GM18505 (cell line): ENCODE data around the gene RNF208.
A peak's percentile ranks its signal among the peaks of the same experiment; 100 is the strongest.
"Not testable (repeated sequence)": the region's sequence is repeated elsewhere in the genome, so short reads cannot be mapped to it uniquely, and the experiment has no call there.

Source experiments
- ATAC-seq: cut with Tn5 transposase; IDR thresholded peaks from one replicate; pipeline ENCODE4 v1.9.1; 2021; ENCODE audit not compliant: unreplicated experiment
- POLR2A ChIP-seq: IDR thresholded peaks from 4 replicates; pipeline ENCODE4 v1.6.1; 2011; ENCODE audit warnings: borderline replicate concordance; ENCODE audit not compliant: insufficient read depth, insufficient read length; ENCODE audit errors: extremely low read depth

Gene RNF208

DNA sequence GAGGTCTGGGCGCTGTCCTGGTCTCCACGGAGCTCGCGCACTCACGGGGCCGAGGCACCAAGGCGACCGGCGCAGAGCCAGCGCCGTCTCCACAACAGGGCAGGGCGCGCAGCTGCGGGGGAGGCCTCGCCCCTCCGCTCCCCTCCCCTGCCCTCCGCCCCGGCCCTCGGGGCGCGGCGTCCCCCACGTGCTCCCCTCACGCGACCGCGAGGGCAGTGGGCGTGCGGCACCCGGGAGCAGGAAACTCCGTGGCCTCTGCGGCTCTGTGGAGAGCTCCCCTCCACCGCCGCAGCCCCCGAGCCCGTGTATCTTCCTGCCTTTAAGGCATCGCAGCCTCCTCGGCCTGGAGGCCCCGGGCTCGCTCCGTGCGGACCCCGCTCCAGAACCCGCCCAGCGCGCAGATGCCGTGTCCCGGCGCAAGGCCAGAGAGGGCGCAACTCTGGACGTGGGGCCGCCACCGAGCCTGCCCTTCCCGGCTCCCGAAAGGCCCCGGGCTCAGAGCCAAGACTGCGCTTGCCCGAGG lies 18.3 kb upstream of the RNF208 start:
- no peak for TF ChIP-seq POLR2A
- ATAC-seq, result peak; percentile 27

DNA sequence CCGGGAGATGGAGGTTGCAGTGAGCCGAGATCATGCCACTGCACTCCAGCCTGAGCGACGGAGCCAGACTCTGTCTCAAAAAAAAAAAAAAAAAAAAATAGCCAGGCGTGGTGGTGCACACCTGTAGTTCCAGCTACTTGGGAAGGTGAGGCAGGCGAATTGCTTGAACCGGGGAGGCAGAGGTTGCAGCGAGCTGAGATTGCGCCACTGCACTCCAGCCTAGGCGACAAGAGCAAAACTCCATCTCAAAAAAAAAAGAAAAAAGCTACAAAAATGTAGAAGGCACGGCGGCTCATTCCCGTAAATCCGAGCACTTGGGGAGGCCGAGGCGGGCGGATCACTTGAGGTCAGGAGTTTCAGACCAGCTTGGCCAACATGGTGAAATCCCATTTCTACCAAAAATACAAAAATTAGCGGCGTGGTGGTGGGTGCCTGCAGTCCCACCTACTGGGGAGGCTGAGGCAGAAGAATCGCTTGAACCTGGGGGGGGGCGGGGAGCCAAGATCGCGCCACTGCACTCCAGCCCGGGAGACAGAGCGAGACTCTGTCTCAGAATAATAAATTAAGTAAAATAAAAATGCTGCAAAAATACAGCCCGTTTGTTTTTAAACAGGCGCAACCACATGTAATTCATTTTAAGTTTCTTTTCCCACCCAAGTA lies 17.6 kb upstream of the RNF208 start:
- ATAC-seq, result not testable (repeated sequence)

DNA sequence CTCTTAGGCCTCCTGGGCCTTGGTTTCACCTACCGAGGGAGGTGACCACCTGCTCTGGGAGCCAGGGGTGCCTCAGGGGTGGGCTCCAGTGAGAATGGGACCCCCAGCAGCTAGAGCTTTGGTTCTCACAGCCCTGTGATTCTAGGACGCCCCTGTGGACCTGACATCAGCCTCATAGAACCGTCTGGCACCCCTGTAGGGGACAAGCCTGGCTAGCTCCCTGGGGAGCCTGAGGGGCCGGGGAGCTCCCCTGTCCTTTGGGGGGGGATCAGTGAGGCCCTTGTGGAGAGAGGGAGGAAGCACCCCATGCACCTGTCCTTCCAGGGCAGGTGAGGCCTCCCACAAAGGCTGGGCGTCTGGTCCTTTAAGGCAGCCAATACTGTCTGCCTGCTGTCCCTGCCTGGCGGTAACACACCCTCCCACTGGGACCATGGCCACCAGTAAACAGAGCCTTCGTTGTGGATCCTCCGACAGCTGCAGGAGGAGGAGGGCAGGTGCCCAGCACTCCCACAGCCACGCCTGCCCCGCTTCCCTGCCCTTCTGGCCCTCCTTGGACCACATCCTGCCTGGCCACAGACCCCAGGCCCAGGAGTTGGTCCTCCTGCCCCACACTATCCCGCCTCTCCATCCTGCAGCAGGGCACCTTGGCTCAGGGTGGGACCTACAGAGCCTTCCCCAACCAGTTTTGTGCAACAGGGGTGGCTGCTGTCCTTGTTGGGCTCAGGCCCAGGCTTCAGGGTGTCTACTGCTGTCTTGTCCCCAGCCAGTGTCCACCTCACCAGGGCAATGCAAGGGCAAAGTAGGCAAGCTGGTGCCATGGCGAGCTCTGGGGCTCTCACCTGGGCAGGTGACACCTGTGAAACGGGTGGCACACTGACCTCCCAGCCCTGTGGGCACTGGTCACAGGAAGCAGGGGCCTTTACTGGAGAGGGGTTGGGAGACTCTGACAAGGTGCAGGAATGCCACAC lies 16.0 kb upstream of the RNF208 start:
- ATAC-seq, result no peak
- TF ChIP-seq POLR2A, result no peak

DNA sequence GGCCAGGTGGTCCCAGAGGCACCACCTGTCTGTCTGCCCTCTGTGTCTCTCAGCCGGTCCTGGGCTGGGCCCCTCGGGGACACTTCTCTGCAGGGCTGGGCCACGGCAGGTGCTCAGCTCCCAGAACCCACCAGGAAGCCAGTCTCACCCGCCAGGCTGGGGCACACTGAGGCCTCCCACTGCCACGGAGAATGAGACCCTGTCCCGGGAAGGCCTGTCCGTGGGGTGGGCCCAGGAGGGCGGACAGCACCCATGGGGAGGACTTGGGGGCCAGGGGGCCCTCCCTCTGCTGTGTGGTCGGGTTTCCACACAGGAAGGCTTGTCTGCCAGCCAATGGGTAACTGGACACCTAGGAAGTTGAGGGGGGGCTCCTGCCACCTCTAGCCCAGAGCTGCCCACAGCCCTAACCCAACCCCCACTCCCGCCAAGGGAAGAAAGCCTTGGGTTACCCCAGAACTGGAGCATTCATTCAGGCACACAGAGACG lies 14.9 kb upstream of the RNF208 start:
- TF ChIP-seq POLR2A, result no peak
- ATAC-seq, result no peak

DNA sequence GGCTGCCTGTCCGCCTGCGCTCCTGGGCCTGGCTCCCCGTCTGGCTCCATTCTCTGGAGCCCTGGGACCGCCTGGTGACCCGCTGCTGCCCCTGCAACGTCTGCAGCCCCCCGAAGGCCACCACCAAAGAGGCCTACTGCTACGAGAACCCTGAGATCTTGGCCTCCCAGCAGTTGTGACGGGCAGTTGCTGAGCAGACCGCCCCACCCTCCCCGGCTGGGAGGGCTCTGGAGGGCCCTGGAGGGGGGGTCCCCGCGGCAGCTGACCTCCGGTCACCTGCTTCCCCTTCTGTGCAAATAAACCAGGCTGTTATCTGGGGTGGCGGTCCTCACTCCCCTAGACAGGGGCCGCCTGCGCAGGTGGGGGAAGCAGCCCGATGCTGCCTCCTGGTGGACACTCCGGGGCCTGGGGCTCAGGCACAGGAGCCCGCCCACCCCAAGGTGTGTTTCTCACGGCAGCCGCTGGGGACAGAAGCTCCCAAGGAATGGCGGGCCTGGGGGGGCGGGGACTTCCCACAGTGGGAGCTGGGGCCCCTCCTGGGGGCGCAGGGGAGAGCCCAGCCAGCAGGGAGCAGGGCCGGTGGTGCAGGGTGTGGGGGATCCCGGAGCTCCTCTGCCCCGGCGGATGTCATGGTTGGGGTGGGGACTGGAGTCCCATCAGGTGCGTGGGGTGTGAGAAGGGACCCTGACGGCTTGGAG lies 14.3 kb upstream of the RNF208 start:
- no peak for ATAC-seq
- TF ChIP-seq POLR2A, result peak; percentile 32

DNA sequence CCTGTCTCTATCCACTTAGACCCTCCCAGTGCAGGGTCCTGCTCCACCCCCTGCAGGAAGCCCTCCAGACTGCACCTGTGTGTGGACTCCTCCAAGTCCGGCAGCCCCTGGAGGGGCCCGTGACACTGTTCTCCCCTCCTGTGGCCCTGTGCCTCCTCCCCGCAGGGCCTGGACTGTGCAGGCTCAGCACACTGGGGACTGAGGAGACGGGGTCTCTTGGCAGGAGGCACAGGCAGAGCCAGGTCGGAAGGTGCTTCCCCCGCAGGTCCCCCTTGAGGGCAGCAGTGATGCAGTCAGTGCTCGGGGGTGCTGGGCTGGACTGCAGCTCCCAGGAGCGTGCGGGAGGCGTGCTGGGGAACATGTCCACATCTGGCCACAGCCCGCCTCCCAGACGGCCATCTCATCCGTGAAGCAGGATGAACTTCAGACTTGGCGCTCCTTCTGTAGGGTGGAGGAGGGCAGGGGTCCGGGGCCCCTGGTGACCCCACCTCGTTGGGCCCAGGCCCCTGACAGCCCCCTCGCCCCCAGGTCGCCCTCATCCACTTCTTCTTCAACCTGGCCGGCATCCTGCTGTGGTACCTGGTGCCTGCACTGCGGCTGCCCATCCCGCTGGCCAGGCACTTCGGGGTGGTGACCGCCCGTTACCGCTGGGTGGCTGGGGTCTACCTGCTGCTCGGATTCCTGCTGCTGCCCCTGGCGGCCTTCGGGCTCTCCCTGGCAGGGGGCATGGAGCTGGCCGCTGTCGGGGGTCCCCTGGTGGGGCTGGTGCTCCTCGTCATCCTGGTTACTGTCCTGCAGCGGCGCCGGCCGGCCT lies 13.6 kb upstream of the RNF208 start:
- TF ChIP-seq POLR2A, result no peak
- no peak for ATAC-seq

DNA sequence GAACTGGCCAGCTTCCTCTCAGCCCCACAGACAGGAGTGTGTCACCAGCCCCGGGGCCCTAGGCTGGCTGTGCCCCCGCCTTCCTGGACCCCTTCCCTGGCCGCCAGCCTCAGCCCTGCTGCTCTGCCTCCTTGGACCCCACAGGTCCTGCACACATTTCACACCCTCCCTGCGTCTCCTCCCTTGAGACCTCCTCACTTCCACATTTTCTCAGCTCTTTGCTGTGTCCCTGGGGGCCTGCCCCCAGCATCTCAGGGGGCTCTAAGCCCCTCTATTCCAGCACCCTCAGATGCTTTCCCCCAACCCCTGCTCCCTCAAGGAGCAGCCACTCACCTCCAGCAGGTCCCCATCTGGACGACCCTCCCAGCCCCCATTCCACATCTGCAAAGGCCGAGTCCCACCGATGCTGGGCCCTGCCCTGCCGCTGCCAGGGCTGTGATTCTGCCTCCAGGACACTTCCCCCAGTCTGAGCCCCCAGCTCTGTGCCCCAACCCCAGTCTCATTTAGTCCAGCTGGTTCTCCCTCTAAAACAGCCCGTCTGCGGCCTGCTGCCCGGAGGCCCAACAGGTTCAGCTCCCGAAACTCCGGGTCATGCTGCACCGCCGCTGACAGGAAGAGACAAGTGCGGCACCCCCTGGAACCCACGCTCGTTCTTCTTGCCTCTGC lies 12.9 kb upstream of the RNF208 start:
- no peak for TF ChIP-seq POLR2A
- no peak for ATAC-seq

DNA sequence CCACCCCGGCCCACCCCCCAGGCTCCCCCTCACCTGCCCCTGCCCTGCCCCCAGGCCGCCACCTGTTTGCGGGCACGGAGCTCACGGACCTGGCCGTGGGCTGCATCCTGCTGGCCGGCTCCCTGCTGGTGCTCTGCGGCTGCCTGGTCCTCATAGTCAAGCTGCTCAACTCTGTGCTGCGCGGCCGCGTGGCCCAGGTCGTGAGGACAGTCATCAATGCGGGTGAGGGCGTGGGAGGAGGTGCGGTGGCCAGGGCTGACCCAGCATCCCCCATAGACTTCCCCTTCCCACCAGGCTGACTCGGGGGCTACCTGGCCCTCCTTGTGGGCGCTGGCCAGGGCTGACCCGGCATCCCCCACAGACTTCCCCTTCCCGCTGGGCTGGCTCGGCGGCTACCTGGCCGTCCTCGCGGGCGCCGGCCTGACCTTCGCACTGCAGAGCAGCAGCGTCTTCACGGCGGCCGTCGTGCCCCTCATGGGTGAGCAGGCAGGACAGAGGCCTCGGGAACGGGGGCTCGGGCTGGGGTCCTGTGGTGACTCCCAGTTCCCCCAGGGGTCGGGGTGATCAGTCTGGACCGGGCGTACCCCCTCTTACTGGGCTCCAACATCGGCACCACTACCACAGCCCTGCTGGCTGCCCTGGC lies 12.1 kb upstream of the RNF208 start:
- no peak for TF ChIP-seq POLR2A
- ATAC-seq, result no peak

DNA sequence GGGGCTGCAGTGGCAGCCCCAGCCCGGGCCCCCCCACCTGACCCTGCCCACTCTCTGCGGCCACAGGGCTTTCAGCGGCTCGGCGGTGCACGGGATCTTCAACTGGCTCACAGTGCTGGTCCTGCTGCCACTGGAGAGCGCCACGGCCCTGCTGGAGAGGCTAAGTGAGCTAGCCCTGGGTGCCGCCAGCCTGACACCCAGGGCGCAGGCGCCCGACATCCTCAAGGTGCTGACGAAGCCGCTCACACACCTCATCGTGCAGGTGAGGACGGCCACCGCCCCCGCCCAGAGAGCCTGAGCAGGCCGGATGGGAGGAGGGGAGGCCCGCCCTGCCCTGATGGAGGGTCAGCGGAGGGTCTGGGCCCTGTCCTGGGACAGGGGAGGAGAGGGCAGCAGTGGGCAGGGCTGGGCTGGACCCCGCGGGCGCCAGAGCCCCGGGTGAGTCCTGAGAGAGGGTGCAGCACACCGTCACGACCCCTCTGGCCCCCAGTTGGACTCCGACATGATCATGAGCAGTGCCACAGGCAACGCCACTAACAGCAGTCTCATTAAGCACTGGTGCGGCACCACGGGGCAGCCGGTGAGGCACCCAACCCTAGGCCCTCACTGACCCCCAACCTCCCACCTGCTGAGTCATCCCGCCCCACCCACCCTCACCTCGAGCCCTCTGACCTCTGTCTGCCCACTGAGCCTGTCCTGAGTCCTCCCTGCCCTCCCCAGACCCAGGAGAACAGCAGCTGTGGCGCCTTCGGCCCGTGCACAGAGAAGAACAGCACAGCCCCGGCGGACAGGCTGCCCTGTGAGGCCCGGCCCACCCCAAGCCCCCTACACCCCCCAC lies 11.3 kb upstream of the RNF208 start:
- no peak for ATAC-seq
- no peak for TF ChIP-seq POLR2A

DNA sequence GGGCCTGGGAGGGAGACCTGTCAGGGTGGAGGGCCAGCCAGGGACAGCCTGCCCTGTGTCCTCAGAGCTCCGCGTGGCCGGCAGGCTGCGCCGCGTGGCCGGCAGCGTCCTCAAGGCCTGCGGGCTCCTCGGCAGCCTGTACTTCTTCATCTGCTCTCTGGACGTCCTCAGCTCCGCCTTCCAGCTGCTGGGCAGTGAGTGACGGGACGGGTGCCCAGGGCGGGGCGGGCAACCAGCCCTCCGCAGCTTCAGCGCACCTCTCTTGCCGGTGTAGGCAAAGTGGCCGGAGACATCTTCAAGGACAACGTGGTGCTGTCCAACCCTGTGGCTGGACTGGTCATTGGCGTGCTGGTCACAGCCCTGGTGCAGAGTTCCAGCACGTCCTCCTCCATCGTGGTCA lies 10.5 kb upstream of the RNF208 start:
- no peak for TF ChIP-seq POLR2A
- ATAC-seq, result no peak

DNA sequence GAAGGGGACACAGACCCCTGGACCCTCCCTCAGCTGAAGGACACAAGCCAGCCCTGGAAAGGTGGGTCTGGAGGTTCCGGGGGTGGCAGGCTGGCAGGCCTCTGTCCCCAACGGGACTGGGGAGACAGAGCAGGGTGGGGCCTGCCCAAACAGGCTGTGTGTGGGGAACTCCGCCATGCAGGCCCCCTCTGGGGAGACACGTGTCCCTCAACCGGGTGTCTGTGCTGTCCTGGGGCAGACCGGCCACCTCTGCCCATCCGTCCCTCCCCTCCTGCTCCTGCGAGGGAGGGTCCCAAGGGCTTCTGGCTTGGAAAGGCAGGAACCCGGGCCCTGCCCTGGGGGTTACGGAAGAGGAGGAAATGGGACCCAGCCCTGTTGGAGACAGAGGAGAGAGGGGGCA lies 10.1 kb upstream of the RNF208 start:
- TF ChIP-seq POLR2A, result no peak
- ATAC-seq, result no peak
